H1 (cell line): ENCODE data around the gene MAPKAPK2. TPM values are rescaled to one million over a fixed set of nuclear protein-coding genes. Genes with fewer than 3 reads are reported as not detected.
A peak's percentile ranks its signal among the peaks of the same experiment; 100 is the strongest.

Experiments used
- CTCF ChIA-PET: fragments of 300-600 bp; sonication (Branson Sonifier 250); formaldehyde crosslinking; loops from one replicate; lab custom pipeline; 2021; ENCODE audit not compliant: partially characterized antibody; lab: Charles Lee
- POLR2A ChIA-PET: fragments of 300-600 bp; sonication (Branson Sonifier 250); formaldehyde crosslinking; loops from one replicate; lab custom pipeline; 2021; ENCODE audit warnings: inconsistent platforms; ENCODE audit not compliant: partially characterized antibody; lab: Charles Lee
- DNase-seq, 2 experiments: peaks; one replicate each; pipeline versions ENCODE4 v3.0.0 to v3.0.0-alpha.2; 2010 to 2022; ENCODE audit warnings: low spot score in 2 of 2, low read depth in 1 of 2, mixed read lengths in 1 of 2
- FAIRE-seq: peaks from 2 replicates; lab custom pipeline; 2011; peaks lifted over from hg19 to GRCh38; lab: Jason Lieb, UNC
- H2AFZ ChIP-seq: 2 replicates; pipeline ENCODE4 v1.8.1; 2012; ENCODE audit warnings: low read length, inconsistent platforms
- H2AK5ac ChIP-seq: 2 replicates; pipeline ENCODE4 v1.6.1; 2013; ENCODE audit warnings: low read depth, low read length
- H2BK120ac ChIP-seq: replicated peaks from 2 replicates; pipeline ENCODE3; 2013; ENCODE audit warnings: low read depth, low read length, inconsistent platforms
- H2BK12ac ChIP-seq: 2 replicates; pipeline ENCODE4 v1.6.1; 2013; ENCODE audit warnings: low read depth, low read length
- H2BK15ac ChIP-seq: 2 replicates; pipeline ENCODE4 v1.6.1; 2013; ENCODE audit warnings: low read length
- H2BK20ac ChIP-seq: 2 replicates; pipeline ENCODE4 v1.6.1; 2013; ENCODE audit warnings: low read length
- H2BK5ac ChIP-seq: 2 replicates; pipeline ENCODE4 v1.6.1; 2013; ENCODE audit warnings: low read depth, low read length
- H3K14ac ChIP-seq: 2 replicates; pipeline ENCODE4 v1.6.1; 2013; ENCODE audit warnings: inconsistent platforms; ENCODE audit not compliant: insufficient read length
- H3K18ac ChIP-seq: 2 replicates; pipeline ENCODE4 v1.6.1; 2013; ENCODE audit warnings: low read length; ENCODE audit errors: extremely low read depth
- H3K23ac ChIP-seq: 2 replicates; pipeline ENCODE4 v1.6.1; 2013; ENCODE audit warnings: inconsistent platforms; ENCODE audit not compliant: insufficient read length
- H3K23me2 ChIP-seq: 2 replicates; pipeline ENCODE4 v1.6.1; 2013; ENCODE audit warnings: low read depth, low read length
- H3K27ac ChIP-seq: 2 replicates; pipeline ENCODE4 v1.6.1; 2011; ENCODE audit warnings: low read depth, low read length, inconsistent platforms
- H3K27me3 ChIP-seq, 4 experiments: replicated peaks in 1 of 4; 1 replicate in 1 of 4; 2 replicates in 3 of 4; pipeline versions ENCODE4 v1.6.1 to v1.8.1; 2011 to 2013; ENCODE audit warnings: low read length in 3 of 4, mild to moderate bottlenecking in 3 of 4, inconsistent platforms in 2 of 4, mixed read lengths in 2 of 4, moderate library complexity in 1 of 4; ENCODE audit not compliant: control insufficient read depth in 3 of 4, insufficient read depth in 3 of 4; ENCODE audit errors: extremely low read depth in 1 of 4
- H3K36me3 ChIP-seq, 4 experiments: 2 replicates each; pipeline versions ENCODE4 v1.6.1 to v1.8.1; 2011 to 2013; ENCODE audit warnings: mild to moderate bottlenecking in 4 of 4, low read length in 3 of 4, moderate library complexity in 2 of 4, control low read depth in 1 of 4, inconsistent platforms in 1 of 4; ENCODE audit not compliant: insufficient read depth in 4 of 4, control insufficient read depth in 2 of 4
- H3K4ac ChIP-seq: replicated peaks from 2 replicates; pipeline ENCODE3; 2013; ENCODE audit warnings: low read length, low read depth, mixed read lengths, inconsistent platforms; ENCODE audit not compliant: insufficient read length
- H3K4me1 ChIP-seq, 4 experiments: replicated peaks in 1 of 4; 1 replicate in 1 of 4; 2 replicates in 3 of 4; pipeline versions ENCODE4 v1.6.1 to v1.8.1; 2011 to 2013; ENCODE audit warnings: low read length in 3 of 4, inconsistent platforms in 2 of 4, mixed read lengths in 1 of 4; ENCODE audit not compliant: insufficient read depth in 4 of 4, control insufficient read depth in 3 of 4
- H3K4me2 ChIP-seq, 2 experiments: 2 replicates each; pipeline versions ENCODE4 v1.6.1 to v1.8.1; 2011 to 2013; ENCODE audit warnings: low read depth in 2 of 2, low read length in 2 of 2, control low read depth in 1 of 2, inconsistent platforms in 1 of 2, mild to moderate bottlenecking in 1 of 2; ENCODE audit not compliant: insufficient read depth in 1 of 2
- H3K4me3 ChIP-seq, 4 experiments: fragments of 200-600, 300-600 bp in 1 of 4; sonication (generic), shearing (Covaris generic), sonication (Bioruptor Twin) in 1 of 4; 2 replicates each; pipeline versions ENCODE4 v1.5.1 to v1.8.1; 2011 to 2016; ENCODE audit warnings: low read length in 4 of 4, low read depth in 3 of 4, control low read depth in 2 of 4, inconsistent platforms in 2 of 4, mild to moderate bottlenecking in 2 of 4, mixed read lengths in 1 of 4, moderate library complexity in 1 of 4; ENCODE audit not compliant: insufficient read depth in 2 of 4; ENCODE audit errors: extremely low read depth in 1 of 4
- H3K56ac ChIP-seq: replicated peaks from 2 replicates; pipeline ENCODE3; 2013; ENCODE audit warnings: low read depth, mild to moderate bottlenecking, mixed read lengths, low read length, inconsistent platforms; ENCODE audit not compliant: insufficient read length
- H3K79me1 ChIP-seq: 2 replicates; pipeline ENCODE4 v1.6.1; 2013; ENCODE audit warnings: low read depth, low read length, control low read depth
- H3K79me2 ChIP-seq, 2 experiments: 2 replicates each; pipeline versions ENCODE4 v1.6.1 to v1.8.1; 2012 to 2013; ENCODE audit warnings: low read length in 2 of 2, mild to moderate bottlenecking in 2 of 2, inconsistent platforms in 1 of 2; ENCODE audit not compliant: insufficient read depth in 2 of 2, control insufficient read depth in 1 of 2
- H3K9ac ChIP-seq, 4 experiments: replicated peaks in 1 of 4; 1 replicate in 1 of 4; 2 replicates in 3 of 4; pipeline versions ENCODE4 v1.6.1 to v1.8.1; 2011 to 2013; ENCODE audit warnings: low read depth in 3 of 4, low read length in 3 of 4, control low read depth in 2 of 4, mild to moderate bottlenecking in 2 of 4, moderate library complexity in 2 of 4, inconsistent platforms in 1 of 4; ENCODE audit errors: extremely low read depth in 1 of 4
- H3K9me3 ChIP-seq, 2 experiments: 2 replicates each; pipeline versions ENCODE4 v1.6.1 to v1.8.1; 2012 to 2013; ENCODE audit warnings: mild to moderate bottlenecking in 2 of 2, moderate library complexity in 2 of 2, control low read depth in 1 of 2, inconsistent platforms in 1 of 2, low read depth in 1 of 2, low read length in 1 of 2, mixed read lengths in 1 of 2; ENCODE audit not compliant: insufficient read depth in 2 of 2
- H4K20me1 ChIP-seq, 2 experiments: replicated peaks in 1 of 2; 2 replicates each; pipeline versions ENCODE3 to v1.8.1; 2011 to 2013; ENCODE audit warnings: inconsistent platforms in 2 of 2, low read length in 2 of 2, mild to moderate bottlenecking in 1 of 2; ENCODE audit not compliant: insufficient read depth in 2 of 2, control insufficient read depth in 1 of 2
- H4K5ac ChIP-seq: 2 replicates; pipeline ENCODE4 v1.6.1; 2013; ENCODE audit warnings: low read length, low read depth, mixed read lengths, inconsistent platforms; ENCODE audit not compliant: insufficient read length
- H4K8ac ChIP-seq: 2 replicates; pipeline ENCODE4 v1.8.0; 2013; ENCODE audit warnings: mild to moderate bottlenecking, moderate library complexity, low read length, inconsistent platforms; ENCODE audit not compliant: insufficient read depth; ENCODE audit errors: extremely low read depth
- H4K91ac ChIP-seq: replicated peaks from 2 replicates; pipeline ENCODE3; 2013; ENCODE audit warnings: low read length, mixed read lengths, inconsistent platforms; ENCODE audit not compliant: insufficient read length
- EGR1 ChIP-seq: IDR thresholded peaks from 2 replicates; pipeline ENCODE4 v1.6.1; 2011; ENCODE audit warnings: low read depth, low read length, borderline replicate concordance
- EP300 ChIP-seq, 2 experiments: IDR thresholded peaks; 1 replicate in 1 of 2; 2 replicates in 1 of 2; pipeline ENCODE4 v1.6.1; 2011 to 2012; ENCODE audit warnings: low read depth in 2 of 2, low read length in 2 of 2, mild to moderate bottlenecking in 2 of 2, borderline replicate concordance in 1 of 2, inconsistent platforms in 1 of 2, moderate library complexity in 1 of 2
- JUND ChIP-seq: IDR thresholded peaks from 2 replicates; pipeline ENCODE4 v1.6.1; 2011; ENCODE audit warnings: mild to moderate bottlenecking, improper control_type of control experiment, low read length
- MAFK ChIP-seq: IDR thresholded peaks from 2 replicates; pipeline ENCODE4 v1.6.1; 2012; ENCODE audit warnings: low read depth, mild to moderate bottlenecking, improper control_type of control experiment, low read length
- SIX5 ChIP-seq: IDR thresholded peaks from 2 replicates; pipeline ENCODE4 v1.6.1; 2011; ENCODE audit warnings: mild to moderate bottlenecking, low read depth, low read length
- SP1 ChIP-seq: IDR thresholded peaks from 2 replicates; pipeline ENCODE4 v1.6.1; 2011; ENCODE audit warnings: low read depth, low read length
- ZNF274 ChIP-seq: IDR thresholded peaks from 2 replicates; pipeline ENCODE4 v1.7.0; 2012; ENCODE audit warnings: low read length, borderline replicate concordance; ENCODE audit errors: extremely low read depth
- WGBS, 2 experiments: shearing (Covaris generic) in 1 of 2; methylation state at CpG; one replicate each; pipeline versions ENCODE4 v1.1.6 to v1.1.7; 2013 to 2015; ENCODE audit warnings: low lambda C conversion rate in 2 of 2, mixed read lengths in 2 of 2, inconsistent platforms in 1 of 2, low coverage in 1 of 2, missing lambda C conversion rate in 1 of 2; ENCODE audit not compliant: insufficient replicate concordance in 2 of 2, insufficient coverage in 1 of 2, insufficient read length in 1 of 2; ENCODE audit errors: extremely low coverage in 1 of 2, missing lambda C conversion rate in 1 of 2; 5-methylcytosine and 5-hydroxymethylcytosine counted together
- polyA plus RNA-seq, 7 experiments: library from polyadenylated mRNA; depleted of rRNA in 3 of 7; stranded (reverse) in 5 of 7; unstranded in 2 of 7; fragments of >200 nt in 5 of 7; fragments of 200-250 nt in 2 of 7; gene quantifications; 1 replicate in 5 of 7; 2 replicates in 1 of 7; 4 replicates in 1 of 7; pipeline versions ENCODE4 v1.2.1 to v1.2.3, GENCODE V29; 2011 to 2013; ENCODE audit warnings: missing spikeins in 2 of 7, mixed read lengths in 2 of 7
- total RNA-seq: library from RNA; stranded (reverse); fragmentation: NEBNext Ultra II Directional; extraction: Animal tissue kit (Norgen Biotek cat#: 25700); gene quantifications from 2 replicates; pipeline ENCODE4 v1.2.1, GENCODE V29; 2021
- TF ChIP-seq, protein P1 (sequence below): IDR thresholded peaks from 2 replicates; pipeline ENCODE4 v1.6.1; 2012; ENCODE audit warnings: low read length, inconsistent platforms
- TF ChIP-seq, protein P2 (sequence below), 3 experiments: IDR thresholded peaks; 1 replicate in 2 of 3; 2 replicates in 1 of 3; pipeline versions ENCODE4 v1.5.1 to v1.6.1; 2011; ENCODE audit warnings: low read length in 3 of 3, mild to moderate bottlenecking in 3 of 3, inconsistent platforms in 2 of 3, low read depth in 1 of 3, moderate library complexity in 1 of 3; ENCODE audit not compliant: insufficient read depth in 1 of 3; ENCODE audit errors: control extremely low read depth in 1 of 3

The MAPKAPK2 gene
- total and polyA plus RNA-seq, 2 of the 8 experiments (the other 6 are each of a cell fraction or from before 2014, with no cell fraction given), result 27.5 to 44.9 TPM

DNA sequence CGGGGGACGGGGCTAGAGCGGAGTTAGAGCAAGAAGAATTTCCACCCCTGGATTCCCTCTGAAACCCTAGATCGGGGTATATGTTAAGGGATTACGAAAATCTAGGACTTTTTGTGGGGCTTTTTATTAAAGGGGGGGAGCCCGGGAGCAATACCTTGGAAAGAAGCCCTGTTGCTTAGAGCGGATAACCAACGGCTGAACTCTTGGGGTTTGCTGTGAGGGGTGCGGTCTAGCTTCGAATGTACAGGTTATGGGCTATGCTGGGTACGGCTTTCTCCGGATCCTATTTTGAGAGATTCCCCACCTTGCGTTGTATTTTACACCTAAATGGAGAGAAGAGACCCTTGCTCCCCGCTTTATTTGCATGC is 48.7 kb upstream of the MAPKAPK2 start:
- Histone ChIP-seq H3K56ac (peak overlapping the region; percentile 59), H3K4me3 (peak overlapping the region; percentile 66 to 88 (median 79)), H4K20me1 (no peaks in the 10 kb centered on the region), H3K4ac (no peak overlapping the region), H2BK120ac (no peak overlapping the region), H2BK5ac (no peak overlapping the region), H3K9ac (no peak overlapping the region), H2BK20ac (no peak overlapping the region), H4K5ac (no peak overlapping the region), H3K36me3 (no peaks in the 10 kb centered on the region), H3K79me1 (no peaks in the 10 kb centered on the region), H3K4me1 (peaks cover 0 to 10% (median 4%) of the 10 kb centered on the region in 4 experiments; a peak in 4 of 7 replicates), H3K23me2 (peaks cover 8% of the 10 kb centered on the region; the same call in 1 of the 2 replicates), H2BK12ac (no peak overlapping the region), H3K4me2 (peak overlapping the region; percentile 70 to 76), H2BK15ac (no peak overlapping the region), H4K91ac (no peak overlapping the region), H2AFZ (no peak overlapping the region), H3K18ac (no peak overlapping the region; the same call in 1 of the 2 replicates), H3K9me3 (no peaks in the 10 kb centered on the region), H2AK5ac (no peak overlapping the region), H3K23ac (no peak overlapping the region), H4K8ac (no peak overlapping the region), H3K79me2 (no peaks in the 10 kb centered on the region), H3K27me3 (peaks cover 0 to 4% (median 0%) of the 10 kb centered on the region in 4 experiments; a peak in 2 of 7 replicates), H3K27ac (no peak overlapping the region), H3K14ac (no peak overlapping the region)
- FAIRE-seq (no peak), DNase-seq (no peak)
- ChIA-PET POLR2A (interaction anchor here (0.9 to 2.3 kb wide), 7 partner anchors 22 to 273 kb away, joined by 3 to 13 read pairs (median 3); partner anchors contain the start of gene MAPKAPK2), CTCF (interaction anchor here (1.0 to 19.2 kb wide), 6 partner anchors 10 to 29 kb away, joined by 3 to 666 read pairs (median 22); partner anchors contain the start of gene EIF2D)
- WGBS, 2 experiments, result 3% methylated on average over 14 of the region's 14 CpGs; no CpG with 5 or more reads in 1 of the 2 experiments
- TF ChIP-seq JUND (no peak), ZNF274 (no peak), EGR1 (no peak), EP300 (IDR thresholded peaks at IDR 0.05; ENCODE audit: borderline replicate concordance in 1 of 2, low read depth in 2 of 2, low read length in 2 of 2) (no peak), MAFK (no peak), SIX5 (no peak), SP1 (no peak)
- TF ChIP-seq, protein P1, sequence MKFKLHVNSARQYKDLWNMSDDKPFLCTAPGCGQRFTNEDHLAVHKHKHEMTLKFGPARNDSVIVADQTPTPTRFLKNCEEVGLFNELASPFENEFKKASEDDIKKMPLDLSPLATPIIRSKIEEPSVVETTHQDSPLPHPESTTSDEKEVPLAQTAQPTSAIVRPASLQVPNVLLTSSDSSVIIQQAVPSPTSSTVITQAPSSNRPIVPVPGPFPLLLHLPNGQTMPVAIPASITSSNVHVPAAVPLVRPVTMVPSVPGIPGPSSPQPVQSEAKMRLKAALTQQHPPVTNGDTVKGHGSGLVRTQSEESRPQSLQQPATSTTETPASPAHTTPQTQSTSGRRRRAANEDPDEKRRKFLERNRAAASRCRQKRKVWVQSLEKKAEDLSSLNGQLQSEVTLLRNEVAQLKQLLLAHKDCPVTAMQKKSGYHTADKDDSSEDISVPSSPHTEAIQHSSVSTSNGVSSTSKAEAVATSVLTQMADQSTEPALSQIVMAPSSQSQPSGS, result no peak
- TF ChIP-seq, protein P2, sequence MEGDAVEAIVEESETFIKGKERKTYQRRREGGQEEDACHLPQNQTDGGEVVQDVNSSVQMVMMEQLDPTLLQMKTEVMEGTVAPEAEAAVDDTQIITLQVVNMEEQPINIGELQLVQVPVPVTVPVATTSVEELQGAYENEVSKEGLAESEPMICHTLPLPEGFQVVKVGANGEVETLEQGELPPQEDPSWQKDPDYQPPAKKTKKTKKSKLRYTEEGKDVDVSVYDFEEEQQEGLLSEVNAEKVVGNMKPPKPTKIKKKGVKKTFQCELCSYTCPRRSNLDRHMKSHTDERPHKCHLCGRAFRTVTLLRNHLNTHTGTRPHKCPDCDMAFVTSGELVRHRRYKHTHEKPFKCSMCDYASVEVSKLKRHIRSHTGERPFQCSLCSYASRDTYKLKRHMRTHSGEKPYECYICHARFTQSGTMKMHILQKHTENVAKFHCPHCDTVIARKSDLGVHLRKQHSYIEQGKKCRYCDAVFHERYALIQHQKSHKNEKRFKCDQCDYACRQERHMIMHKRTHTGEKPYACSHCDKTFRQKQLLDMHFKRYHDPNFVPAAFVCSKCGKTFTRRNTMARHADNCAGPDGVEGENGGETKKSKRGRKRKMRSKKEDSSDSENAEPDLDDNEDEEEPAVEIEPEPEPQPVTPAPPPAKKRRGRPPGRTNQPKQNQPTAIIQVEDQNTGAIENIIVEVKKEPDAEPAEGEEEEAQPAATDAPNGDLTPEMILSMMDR (IDR thresholded peaks at IDR 0.05; ENCODE audit: control extremely low read depth in 1 of 3, insufficient read depth in 1 of 3, low read depth in 1 of 3, low read length in 3 of 3), result no peak
